HG03066 (cell line): ENCODE results near the gene C2CD5.
"Not testable (repeated sequence)": the region's sequence is repeated elsewhere in the genome, so short reads cannot be mapped to it uniquely, and the experiment has no call there.

Experiments used
- ATAC-seq: cut with Tn5 transposase; IDR thresholded peaks from one replicate; pipeline ENCODE4 v1.9.1; 2021; ENCODE audit warnings: low read depth; ENCODE audit not compliant: unreplicated experiment

The C2CD5 gene, protein sequence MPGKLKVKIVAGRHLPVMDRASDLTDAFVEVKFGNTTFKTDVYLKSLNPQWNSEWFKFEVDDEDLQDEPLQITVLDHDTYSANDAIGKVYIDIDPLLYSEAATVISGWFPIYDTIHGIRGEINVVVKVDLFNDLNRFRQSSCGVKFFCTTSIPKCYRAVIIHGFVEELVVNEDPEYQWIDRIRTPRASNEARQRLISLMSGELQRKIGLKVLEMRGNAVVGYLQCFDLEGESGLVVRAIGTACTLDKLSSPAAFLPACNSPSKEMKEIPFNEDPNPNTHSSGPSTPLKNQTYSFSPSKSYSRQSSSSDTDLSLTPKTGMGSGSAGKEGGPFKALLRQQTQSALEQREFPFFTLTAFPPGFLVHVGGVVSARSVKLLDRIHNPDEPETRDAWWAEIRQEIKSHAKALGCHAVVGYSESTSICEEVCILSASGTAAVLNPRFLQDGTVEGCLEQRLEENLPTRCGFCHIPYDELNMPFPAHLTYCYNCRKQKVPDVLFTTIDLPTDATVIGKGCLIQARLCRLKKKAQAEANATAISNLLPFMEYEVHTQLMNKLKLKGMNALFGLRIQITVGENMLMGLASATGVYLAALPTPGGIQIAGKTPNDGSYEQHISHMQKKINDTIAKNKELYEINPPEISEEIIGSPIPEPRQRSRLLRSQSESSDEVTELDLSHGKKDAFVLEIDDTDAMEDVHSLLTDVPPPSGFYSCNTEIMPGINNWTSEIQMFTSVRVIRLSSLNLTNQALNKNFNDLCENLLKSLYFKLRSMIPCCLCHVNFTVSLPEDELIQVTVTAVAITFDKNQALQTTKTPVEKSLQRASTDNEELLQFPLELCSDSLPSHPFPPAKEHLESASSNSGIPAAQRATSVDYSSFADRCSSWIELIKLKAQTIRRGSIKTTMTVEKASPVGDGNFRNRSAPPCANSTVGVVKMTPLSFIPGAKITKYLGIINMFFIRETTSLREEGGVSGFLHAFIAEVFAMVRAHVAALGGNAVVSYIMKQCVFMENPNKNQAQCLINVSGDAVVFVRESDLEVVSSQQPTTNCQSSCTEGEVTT

DNA sequence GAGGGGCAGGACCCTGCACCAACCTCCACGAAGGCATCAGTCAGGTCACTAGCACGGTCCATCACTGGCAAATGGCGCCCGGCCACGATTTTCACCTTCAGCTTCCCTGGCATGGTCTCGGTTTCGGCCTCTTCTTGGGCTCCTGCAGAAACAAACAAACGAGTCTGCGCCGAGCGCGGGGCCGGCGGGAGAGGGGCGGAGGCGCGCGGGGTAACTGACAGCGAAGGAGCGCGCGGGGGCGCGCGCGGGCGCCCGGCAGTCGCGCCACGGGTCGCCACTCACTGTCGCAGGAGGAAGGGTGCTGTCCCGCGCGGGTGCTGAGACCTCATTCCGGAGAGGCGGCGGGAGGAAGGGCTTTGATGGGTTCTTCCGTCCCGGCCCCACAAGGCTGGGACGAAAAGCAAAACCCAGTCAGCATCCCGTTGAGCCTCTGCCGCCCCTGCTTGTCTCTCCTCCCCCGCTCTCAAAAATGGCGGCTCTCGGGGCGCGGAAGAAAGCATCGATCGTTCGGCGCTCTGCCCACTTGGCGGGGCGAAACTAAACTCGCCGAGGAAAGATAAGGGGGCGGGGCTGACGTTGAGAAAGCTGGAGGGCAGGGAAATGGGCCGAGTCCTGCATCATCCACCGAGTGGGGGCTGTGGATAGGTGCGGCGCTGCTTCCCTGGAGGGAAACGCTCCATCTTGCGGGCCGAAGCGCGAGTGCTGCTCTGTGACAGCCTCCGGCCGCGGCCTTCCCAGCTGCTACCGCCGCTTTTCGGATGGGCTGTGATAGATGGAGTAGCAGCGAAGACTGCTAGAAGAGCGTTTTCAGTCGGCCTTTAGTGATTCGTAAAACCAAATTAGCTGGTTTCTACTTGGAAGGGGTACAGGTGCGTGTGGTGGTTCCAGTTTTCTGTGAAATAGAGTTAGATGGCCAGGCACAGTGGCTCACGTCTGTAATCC is at the start of gene C2CD5:
C2CD5 (minus strand) TSS at position 505 of the 942 bp plus-strand sequence; CDS start at position 113, 392 bp downstream.
- peak; percentile 72 for ATAC-seq

DNA sequence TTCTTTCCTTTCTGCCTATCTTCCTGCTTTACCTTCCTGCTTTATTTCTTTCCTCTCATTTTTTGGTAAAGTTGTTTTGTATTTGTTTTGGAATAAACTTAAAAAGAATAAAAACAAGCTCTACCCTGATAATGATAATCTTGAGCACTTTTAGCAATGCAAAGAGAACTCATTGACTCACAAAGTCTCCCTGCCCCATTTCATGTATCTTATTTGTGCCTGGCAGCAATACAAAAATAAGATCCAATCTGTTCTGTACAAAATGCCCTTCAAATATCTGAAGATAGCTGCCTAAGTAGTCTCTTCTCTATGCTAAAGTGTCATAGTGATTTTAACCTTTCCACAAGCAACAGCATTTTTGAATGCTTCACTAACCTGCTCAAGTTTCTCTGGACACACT is 49.5 kb upstream of the C2CD5 start:
- ATAC-seq: no peak

DNA sequence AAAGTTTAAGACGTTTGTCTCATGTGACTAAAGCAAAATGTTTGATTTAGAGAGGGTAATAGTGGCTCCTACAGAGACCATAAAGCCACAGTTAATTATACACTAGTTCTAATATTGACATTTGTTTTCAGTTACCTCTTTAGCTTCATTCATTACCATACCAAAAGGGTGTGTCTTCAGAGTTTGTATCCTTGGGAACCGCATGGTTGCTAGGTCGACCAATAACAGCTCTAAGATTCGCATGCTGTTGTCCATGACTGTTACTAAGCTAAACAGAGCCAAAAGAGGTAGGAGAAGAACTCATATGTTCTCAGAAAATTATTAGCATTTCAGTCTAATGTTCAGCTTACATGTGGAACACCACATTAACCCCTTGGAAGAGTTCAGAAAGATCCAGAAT is 44.5 kb upstream of the C2CD5 start:
- ATAC-seq: no peak

DNA sequence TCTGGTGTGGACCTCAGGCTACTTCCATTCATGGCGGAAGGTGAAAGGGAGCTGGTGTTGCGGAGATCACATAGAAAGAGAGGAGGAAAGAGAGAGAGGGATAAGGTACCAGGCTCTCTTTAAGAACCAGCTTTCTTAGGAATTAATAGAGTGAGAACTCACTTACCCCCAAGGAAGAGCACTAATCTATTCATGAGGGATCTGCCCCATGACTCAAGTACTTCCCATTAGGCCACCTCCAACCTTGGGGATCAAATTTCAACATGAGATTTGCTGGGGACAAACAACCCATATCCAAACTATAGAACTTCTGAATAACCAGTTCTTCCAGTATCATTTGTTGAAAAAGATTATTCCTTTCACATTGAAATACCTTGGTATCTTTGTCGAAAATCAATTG is 34.0 kb upstream of the C2CD5 start:
- no peak for ATAC-seq

DNA sequence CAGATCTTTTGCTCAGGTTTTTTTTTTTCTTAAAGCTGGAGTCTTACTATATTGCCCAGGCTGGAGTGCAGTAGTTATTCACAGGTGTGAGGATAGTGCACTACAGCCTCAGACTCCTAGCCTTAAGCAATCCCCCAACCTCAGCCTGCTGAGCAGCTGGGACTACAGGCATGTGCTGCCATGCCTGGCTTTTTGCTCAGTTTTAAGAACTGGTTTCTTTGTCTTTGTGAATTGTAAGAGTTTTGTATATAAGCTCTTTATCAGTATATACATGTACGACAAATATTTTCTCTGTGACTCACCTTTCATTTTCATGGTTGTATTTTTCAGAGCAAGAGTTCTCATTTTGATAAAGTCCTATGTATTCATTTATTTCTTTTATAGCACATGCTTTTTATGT is 33.3 kb upstream of the C2CD5 start:
- no peak for ATAC-seq

DNA sequence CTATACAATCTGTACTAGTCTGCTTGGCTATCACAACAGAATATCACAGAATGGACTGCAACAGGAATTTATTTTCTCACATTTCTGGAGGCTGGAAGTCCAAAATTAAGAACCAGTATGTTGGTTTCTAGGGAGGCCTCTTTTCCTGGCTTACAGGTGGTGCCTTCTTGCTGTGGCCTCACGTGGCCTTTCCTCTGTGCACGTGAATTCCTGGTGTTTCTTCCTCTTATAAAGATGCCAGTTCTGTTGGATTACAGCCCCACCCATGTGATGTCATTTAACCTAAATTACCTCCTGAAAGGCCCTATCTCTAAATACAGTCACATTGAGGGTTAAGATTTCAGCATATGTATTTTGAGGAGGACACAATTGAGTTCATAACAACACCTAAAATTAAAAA is 32.1 kb upstream of the C2CD5 start:
- no peak for ATAC-seq

DNA sequence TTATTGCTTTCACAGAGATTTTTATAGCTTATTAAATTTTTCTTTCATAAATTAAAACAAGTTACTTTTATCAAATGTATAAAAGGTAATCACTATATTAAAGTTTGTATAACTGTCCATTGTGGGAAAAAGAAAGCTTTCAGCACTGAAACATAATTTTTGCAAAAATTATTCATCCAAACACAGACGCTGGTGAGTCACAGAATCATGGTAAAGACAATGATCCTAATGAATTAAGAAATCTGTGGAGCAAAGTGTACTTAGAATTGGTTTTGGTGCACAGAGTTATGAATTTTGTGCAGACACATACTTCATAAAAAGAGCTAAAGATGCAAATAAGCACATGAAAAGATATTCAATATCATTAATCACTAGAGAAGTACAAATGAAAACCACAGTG is 31.7 kb upstream of the C2CD5 start:
- ATAC-seq: no peak

DNA sequence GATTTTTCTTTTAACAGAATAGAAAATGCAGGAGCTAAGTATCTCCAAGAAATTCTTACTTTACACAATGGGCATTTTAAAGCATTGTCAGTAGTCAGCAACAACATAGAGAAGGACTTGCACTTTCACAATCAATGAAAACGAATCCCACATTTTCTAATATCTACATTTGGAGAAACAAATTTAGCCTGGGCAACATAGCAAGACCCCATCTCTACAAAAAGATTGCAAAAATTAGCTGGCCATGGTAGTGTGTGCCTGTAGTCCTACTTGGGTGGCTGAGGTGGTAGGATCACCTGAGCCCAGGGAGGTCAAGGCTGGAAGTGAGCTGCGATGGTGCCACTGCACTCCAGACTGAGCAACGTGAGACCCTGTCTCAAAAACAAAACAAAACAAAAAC is 30.6 kb upstream of the C2CD5 start:
- ATAC-seq: no peak

DNA sequence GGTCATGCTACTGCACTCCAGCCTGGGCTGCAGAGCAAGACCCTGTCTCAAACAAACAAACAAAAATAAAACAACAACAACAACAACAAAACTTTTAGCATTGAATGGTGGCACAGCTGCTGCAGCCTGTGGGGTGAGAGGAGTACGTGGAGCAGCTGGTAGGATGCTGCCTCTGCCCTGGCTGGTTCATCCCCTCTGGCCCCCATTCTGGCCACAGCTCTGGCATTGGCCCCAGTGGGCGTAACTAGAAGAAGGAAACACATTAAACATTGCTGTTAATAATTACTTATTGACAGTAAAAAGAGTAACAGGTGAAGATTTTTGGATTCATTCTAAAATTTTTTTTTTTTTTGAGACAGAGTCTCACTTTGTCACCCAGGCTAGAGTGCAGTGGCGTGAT is 28.8 kb upstream of the C2CD5 start:
- no peak for ATAC-seq

DNA sequence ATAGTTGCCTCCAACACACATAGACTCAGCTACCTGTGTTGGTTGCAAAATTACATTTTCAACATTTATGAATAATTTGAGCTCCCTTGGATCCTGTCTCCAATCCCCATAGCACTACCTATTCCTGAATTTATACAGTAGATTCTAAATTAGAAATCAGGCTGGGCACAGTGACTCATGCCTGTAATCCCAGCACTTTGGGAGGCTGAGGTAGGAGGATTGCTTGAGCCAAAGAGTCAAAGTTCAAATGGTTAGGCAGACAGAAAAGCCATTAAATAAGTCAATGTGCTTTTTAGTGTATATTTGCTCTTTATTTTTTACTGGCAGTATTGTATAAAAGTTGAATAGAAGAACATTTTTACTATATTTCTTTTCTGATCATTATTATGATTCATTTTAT is 24.9 kb upstream of the C2CD5 start:
- no peak for ATAC-seq

DNA sequence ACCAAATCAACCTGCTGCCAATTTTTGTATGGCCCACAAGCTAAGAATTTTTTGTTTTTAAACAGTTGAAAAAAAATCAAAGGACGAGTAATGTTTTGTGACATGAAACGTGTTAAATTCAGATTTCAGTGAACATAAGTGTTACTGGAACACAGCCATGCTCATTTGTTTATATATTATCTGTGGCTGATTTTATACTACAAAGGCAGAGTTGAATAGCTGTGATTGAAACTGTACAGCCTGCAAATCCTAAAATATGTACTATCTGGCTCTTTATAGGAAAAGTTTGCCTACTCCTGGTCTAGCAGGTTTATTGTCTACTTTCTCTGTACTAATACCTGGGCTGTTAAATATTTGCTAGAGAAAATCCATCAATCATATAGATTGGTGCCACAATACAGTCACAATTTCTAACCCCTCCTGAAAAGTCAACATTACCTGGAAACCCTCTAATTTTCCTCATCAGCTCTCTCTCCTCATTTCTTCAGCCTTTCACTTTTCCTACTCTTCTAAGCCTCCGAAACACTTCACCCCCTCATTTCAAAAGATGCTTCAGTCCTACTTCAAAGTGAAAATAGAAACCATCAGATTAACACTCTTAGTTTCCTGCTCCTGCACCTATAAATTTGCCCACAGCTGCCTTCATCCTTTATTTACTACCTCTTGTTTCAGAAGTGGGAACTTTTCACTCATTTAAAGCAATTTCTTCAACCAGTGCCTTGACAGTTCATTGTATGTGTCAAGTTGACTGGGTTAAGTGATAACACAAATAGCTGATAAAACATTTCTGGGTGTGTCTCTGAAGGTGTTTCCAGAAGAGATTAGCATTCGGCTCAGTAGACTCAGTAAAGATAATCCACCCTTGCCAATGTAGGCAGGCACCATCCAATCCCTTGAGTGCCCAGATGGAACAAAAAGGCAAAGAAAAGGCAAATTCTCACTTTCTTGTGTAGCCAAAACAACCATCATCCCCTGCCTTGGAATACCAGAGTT is 18.0 kb upstream of the C2CD5 start:
- no peak for ATAC-seq

DNA sequence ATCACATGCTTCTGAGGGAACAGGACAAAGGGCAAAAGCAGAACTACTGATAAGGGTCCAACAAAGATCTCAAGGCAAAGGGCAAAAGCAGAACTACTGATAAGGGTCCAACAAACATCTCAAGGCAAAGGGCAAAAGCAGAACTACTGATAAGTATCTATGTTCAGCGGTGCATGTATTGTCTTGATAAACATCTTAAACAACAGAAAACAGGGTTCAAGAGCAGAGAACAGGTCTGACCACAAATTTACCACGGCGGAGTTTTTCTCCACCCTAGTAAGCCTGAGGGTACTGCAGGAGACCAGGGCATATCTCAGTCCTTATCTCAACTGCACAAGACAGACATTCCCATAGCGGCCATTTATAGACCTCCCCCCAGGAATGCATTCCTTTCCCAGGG is 10.4 kb upstream of the C2CD5 start:
- not testable (repeated sequence) for ATAC-seq

DNA sequence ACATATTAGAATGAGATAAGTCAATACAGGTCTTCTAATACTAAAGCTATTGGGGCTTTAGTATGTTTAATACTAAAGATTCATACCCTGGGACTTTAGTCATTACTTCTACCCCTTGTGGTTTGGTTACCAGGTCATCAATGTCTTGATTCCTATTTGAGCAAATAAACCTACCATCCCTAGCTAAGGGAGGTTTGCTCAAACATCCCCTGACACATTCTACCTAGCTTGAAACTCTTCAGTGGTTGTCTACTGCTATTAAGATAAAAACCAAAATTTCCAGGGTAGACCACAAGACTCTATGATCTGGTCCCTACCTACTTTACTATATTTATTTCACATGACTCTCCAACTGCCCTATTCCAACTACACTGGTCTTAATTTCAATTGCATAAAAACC is 7.3 kb upstream of the C2CD5 start:
- no peak for ATAC-seq

DNA sequence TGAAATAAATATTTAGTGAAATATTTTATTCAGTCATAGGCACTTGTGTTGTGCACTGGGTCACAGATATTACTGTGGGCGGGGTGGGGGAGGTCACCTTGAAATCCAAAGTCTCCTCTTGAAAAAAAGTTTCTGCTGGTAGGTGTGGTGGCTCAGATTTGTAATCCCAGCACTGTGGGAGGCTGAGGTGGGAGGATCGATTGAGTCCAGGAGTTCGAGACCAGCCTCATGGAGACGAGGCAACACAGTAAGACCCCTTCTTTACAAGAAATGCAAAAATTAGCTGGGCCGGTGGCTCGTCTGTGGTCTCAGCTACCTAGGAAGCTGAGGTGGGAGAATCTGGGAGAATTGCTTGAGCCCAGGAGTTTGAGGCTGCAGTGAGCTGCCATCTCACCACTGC is 913 bp upstream of the C2CD5 start:
- no peak for ATAC-seq

DNA sequence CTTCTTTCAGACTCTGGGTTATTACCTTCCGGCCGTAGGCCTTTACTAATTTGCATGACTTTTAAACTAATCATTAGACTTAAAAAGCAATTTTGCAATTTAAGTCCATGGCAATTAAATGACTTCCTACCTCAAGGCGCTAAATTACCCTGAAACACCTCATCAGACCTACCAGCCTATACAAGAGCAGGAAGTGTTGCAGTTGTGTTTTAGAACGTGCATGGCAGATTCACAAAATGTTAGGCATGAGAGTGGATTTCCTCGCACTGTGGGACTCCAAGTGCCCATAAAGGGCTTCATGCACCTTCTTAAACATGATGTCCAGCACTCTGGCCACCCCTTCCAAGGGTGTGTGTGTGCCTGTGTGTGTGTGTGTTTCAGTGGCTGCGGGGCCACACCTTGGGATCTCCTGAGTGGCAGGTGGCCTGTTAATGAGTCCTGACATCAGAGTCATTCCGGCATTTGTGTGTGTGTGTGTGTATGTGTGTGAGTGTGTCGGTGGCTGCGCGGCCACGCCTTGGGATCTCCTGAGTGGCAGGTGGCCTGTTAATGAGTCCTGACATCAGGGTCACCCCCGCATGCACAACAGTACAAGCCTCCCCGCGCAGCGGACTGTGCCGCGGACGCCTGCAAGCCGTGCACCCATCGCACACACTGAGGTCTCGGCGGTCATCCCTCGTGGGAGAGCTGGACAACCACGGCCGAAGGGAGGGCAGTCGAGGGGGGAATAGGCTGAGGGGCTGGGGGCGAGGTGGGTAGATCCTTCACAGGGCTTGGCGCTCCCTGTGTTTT is 900 bp downstream of the C2CD5 start:
- ATAC-seq: peak; percentile 39

DNA sequence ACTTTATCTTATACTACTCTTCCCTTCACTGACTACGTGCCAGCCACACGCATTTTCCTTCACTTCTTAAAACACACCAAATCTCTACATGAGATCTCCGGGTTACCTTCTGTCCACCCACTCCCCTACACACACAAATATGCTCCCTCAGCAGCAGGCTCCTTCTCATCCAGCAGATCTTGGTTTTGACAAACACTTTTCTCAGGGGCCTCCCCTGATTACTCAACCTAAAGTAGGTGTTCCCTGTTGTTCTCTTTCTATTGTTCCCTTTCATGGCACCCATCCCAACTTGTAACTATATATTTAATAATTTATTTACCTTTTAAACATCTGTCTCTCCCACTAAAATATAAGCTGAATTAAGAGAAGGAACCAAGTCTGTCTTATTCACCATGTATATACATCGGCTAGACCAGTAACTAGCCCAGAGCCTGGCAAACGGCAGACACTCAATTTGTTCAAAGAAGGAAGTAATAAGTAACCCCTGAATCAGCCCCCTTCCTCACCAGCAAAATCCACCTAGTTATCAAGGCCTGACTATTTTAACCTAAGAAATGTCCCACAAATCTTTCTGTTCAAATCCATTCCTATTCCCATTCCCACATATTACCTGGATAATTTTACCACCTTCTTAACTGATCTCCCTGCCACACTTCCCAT is 2.7 kb downstream of the C2CD5 start:
- ATAC-seq: no peak

DNA sequence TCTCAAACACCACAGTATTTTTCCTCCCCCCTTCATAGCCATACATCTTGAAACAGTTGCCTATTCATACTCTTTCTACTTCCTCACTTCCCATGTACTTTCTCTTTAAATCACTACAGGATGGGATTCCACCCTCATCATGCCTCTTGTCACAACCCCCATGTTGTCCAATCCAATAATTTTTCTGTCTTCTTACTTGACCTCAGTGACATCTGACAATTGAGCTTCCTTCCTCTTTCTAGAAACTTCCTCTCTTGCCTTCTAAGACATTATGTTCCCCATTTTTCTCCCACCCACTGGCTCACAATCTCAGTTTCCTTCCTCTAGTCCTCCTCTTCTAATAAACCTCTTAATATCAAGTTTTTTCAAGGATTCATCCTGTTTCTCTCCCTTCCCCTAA is 5.3 kb downstream of the C2CD5 start:
- ATAC-seq: no peak

DNA sequence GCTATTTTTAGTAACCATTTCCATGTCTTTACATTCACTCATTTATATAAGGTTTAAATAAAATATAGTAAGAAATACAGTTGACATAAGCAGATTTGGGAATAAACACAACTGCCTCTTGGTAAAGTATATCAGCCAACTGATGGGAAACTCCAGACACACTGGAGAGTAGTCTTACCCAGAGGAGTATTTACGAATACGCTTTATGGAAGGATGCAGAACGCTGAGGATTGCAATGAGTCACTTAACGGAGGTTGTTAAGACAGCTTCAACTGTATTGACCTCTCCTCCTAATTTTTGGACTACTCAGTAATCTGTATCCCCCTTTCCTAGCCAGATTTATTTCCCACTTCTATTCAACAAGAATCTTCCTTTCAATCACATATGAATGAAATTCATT is 6.0 kb downstream of the C2CD5 start:
- ATAC-seq: no peak
